Stimulated activated naive CD8-positive, alpha-beta T cell treated with anti-CD3 and anti-CD28 coated beads, Interleukin-15, amount 100 ng/mL, for 72 hours (primary cell): ENCODE data around the gene GALK2.

Experiments
- ATAC-seq: fragments of 150-1000 bp; cut with Tn5 transposase; 2 replicates; pipeline ENCODE4 v1.10.0; 2021; ENCODE audit warnings: mild to moderate bottlenecking, moderate library complexity
- DNase-seq, 2 donors: peaks; one replicate each; pipeline ENCODE4 v3.0.0; 2021 to 2022
- H3K27ac Mint-ChIP-seq, 2 donors: one replicate each; pipeline ENCODE4 v1.8.0; 2022; ENCODE audit warnings: mild to moderate bottlenecking in 2 of 2, mixed read lengths in 2 of 2, moderate library complexity in 2 of 2
- H3K27me3 Mint-ChIP-seq: one replicate; pipeline ENCODE4 v1.8.0; 2022; ENCODE audit warnings: mixed read lengths
- H3K4me1 Mint-ChIP-seq: one replicate; pipeline ENCODE4 v1.8.0; 2022; ENCODE audit warnings: mild to moderate bottlenecking, mixed read lengths
- H3K4me3 Mint-ChIP-seq, 2 donors: one replicate each; pipeline ENCODE4 v1.8.0; 2022; ENCODE audit warnings: mild to moderate bottlenecking in 2 of 2, mixed read lengths in 2 of 2, moderate library complexity in 1 of 2
- H3K9me3 Mint-ChIP-seq, 2 donors: one replicate each; pipeline ENCODE4 v1.8.0; 2022; ENCODE audit warnings: mixed read lengths in 2 of 2

The GALK2 gene

DNA sequence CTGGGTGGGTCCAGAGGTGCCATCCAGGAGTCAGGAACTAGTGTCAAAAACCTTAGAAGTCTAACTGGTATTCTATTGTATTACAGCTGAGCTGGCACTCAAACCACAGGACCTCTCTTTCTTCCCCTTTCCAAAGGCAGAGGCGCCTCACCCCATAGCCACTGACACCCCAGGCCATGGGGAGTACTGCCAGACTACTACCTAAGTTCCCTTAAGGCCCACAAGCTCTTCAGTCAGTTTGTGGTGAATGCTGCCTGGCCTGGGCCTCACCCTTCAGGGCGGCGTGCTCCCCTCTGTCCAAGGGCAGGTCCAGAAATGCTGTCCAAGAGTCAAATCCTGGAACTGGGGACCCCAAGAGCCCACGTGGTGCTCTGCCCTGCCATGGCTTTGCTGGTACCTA lies 209.9 kb downstream of the GALK2 start:
- DNase-seq (no peak), ATAC-seq (no peak)
- no peaks in the 10 kb centered on the region for H3K9me3 Mint-ChIP-seq
- no peaks in the 10 kb centered on the region for H3K27me3 Mint-ChIP-seq
- no peaks in the 10 kb centered on the region for H3K4me1 Mint-ChIP-seq
- H3K27ac Mint-ChIP-seq = no peak overlapping the region
- H3K4me3 Mint-ChIP-seq = no peak overlapping the region

DNA sequence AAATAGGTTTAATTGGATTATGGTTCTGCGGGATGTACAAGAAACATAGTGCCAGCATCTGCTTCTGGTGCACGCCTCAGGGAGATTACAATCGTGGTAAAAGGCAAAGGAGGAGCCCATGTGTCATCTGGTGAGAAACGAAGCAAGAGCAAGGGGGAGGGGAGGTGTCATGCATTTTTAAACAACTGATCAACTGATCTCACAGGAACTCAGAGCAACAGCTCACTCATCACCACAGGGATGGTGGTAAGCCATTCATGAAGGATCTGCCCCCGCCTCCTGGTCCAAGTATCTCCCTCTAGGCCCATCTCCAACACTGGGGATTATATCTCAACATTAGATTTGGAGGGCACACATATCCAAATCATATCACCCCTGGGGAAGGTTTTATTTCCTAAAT lies 210.9 kb downstream of the GALK2 start:
- DNase-seq (no peak), ATAC-seq (no peak)
- H3K4me3 Mint-ChIP-seq = no peak overlapping the region
- no peaks in the 10 kb centered on the region for H3K27me3 Mint-ChIP-seq
- H3K4me1 Mint-ChIP-seq = no peaks in the 10 kb centered on the region
- no peak overlapping the region for H3K27ac Mint-ChIP-seq
- H3K9me3 Mint-ChIP-seq = no peaks in the 10 kb centered on the region
